Mucosa of stomach (tissue), 1 donor: Measurements from ENCODE around the gene ABCC8.

Experiments
- H3K27me3 ChIP-seq: one replicate; pipeline ENCODE4 v1.7.0; 2013; ENCODE audit warnings: mild to moderate bottlenecking, low read length; ENCODE audit not compliant: control insufficient read depth, insufficient read depth
- H3K36me3 ChIP-seq: one replicate; pipeline ENCODE4 v1.7.0; 2013; ENCODE audit warnings: low read length; ENCODE audit not compliant: control insufficient read depth, insufficient read depth
- H3K4me1 ChIP-seq: one replicate; pipeline ENCODE4 v1.7.0; 2013; ENCODE audit warnings: mild to moderate bottlenecking, low read length; ENCODE audit not compliant: control insufficient read depth, insufficient read depth
- H3K4me3 ChIP-seq: one replicate; pipeline ENCODE4 v1.7.0; 2013; ENCODE audit warnings: low read length
- H3K9ac ChIP-seq: one replicate; pipeline ENCODE4 v1.7.0; 2013; ENCODE audit warnings: mild to moderate bottlenecking, low read length, moderate library complexity
- H3K9me3 ChIP-seq: one replicate; pipeline ENCODE4 v1.7.0; 2013; ENCODE audit warnings: mild to moderate bottlenecking, low read length, moderate library complexity; ENCODE audit not compliant: control insufficient read depth
- donor health status: Pancreatic carcinoma.

ABCC8 gene

GRCh38 chr11:17415523-17416104 is 61.0 kb downstream of the ABCC8 start:
- Histone ChIP-seq H3K27me3 (peaks cover 8% of the 10 kb centered on the region), H3K9ac (no peak overlapping the region), H3K36me3 (no peaks in the 10 kb centered on the region)

GRCh38 chr11:17414992-17415391 is 61.7 kb downstream of the ABCC8 start:
- H3K4me3 ChIP-seq: no peak overlapping the region
- H3K9me3 ChIP-seq: no peaks in the 10 kb centered on the region
- H3K4me1 ChIP-seq: peaks cover 29% of the 10 kb centered on the region
- no peak overlapping the region for H3K9ac ChIP-seq
- H3K36me3 ChIP-seq: no peaks in the 10 kb centered on the region
- H3K27me3 ChIP-seq: peaks cover 1% of the 10 kb centered on the region

More at GRCh38 chr11:17415523-17416104, 61.0 kb downstream of the ABCC8 start:
- Histone ChIP-seq H3K9me3 (no peaks in the 10 kb centered on the region), H3K4me3 (no peak overlapping the region), H3K4me1 (peaks cover 29% of the 10 kb centered on the region)

- Histone ChIP-seq H3K4me3 (no peak overlapping the region), H3K4me1 (peaks cover 29% of the 10 kb centered on the region), H3K9ac (no peak overlapping the region), H3K9me3 (no peaks in the 10 kb centered on the region), H3K36me3 (no peaks in the 10 kb centered on the region), H3K27me3 (no peaks in the 10 kb centered on the region)
Observed at GRCh38 chr11:17414317-17414737, 62.3 kb downstream of the ABCC8 start.

GRCh38 chr11:17413414-17414316 is 63.0 kb downstream of the ABCC8 start:
- H3K36me3 ChIP-seq: no peaks in the 10 kb centered on the region
- H3K4me1 ChIP-seq: peaks cover 29% of the 10 kb centered on the region
- no peak overlapping the region for H3K4me3 ChIP-seq
- H3K9ac ChIP-seq: no peak overlapping the region
- H3K9me3 ChIP-seq: no peaks in the 10 kb centered on the region
- no peaks in the 10 kb centered on the region for H3K27me3 ChIP-seq

- H3K36me3 ChIP-seq: no peaks in the 10 kb centered on the region
- H3K4me3 ChIP-seq: no peak overlapping the region
- H3K9ac ChIP-seq: no peak overlapping the region
- H3K4me1 ChIP-seq: peaks cover 29% of the 10 kb centered on the region
- no peaks in the 10 kb centered on the region for H3K27me3 ChIP-seq
- H3K9me3 ChIP-seq: no peaks in the 10 kb centered on the region
Observed at GRCh38 chr11:17412488-17413180, 64.0 kb downstream of the ABCC8 start.

GRCh38 chr11:17411418-17411817 is 65.2 kb downstream of the ABCC8 start:
- Histone ChIP-seq H3K36me3 (no peaks in the 10 kb centered on the region), H3K9me3 (no peaks in the 10 kb centered on the region), H3K27me3 (no peaks in the 10 kb centered on the region), H3K4me1 (peaks cover 29% of the 10 kb centered on the region), H3K4me3 (no peak overlapping the region), H3K9ac (no peak overlapping the region)

DNA sequence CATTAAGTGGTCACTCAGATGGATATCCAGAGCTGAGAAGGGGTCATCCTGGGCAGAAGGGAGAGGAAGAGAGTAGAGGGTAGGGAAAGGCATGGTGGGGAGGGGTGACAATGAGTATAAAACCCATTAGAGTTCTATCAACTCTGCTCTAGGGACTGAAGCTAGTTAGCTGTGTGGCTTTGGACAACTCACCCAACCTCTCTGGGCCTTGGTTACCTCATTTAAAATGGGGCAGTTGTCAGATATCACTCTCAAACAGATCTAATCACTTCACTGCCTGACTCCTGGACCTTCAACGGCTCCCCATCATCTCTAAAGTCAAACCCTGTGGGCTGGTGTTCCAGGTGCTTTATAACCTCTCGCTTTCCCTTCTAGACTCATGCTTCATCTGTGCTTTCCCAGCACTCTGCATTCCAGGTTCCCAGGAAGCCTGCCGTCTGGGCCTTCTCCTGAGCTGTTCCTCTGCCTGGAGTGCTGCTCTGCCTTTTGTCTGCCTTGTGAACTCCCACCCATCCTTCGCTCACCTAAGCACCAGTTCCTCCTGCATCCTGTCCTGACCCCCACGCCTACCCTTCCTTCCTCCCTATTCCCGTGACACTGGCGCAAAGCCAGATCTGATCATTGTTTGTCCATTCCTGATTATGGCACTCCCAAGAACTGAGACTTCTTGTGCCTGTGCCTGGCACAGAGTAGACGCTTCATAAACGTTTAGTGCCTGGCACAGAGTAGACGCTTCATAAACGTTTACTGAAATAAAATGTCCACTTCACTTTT is 65.9 kb downstream of the ABCC8 start:
- Histone ChIP-seq H3K9ac (no peak overlapping the region), H3K27me3 (no peaks in the 10 kb centered on the region)

GRCh38 chr11:17408641-17409040 is 68.0 kb downstream of the ABCC8 start:
- Histone ChIP-seq H3K36me3 (no peaks in the 10 kb centered on the region), H3K4me3 (no peak overlapping the region), H3K4me1 (peaks cover 26% of the 10 kb centered on the region), H3K9ac (no peak overlapping the region), H3K9me3 (no peaks in the 10 kb centered on the region), H3K27me3 (no peaks in the 10 kb centered on the region)

More for the DNA sequence above, 65.9 kb downstream of the ABCC8 start:
- H3K4me3 ChIP-seq: no peak overlapping the region
- H3K4me1 ChIP-seq: peaks cover 34% of the 10 kb centered on the region
- no peaks in the 10 kb centered on the region for H3K9me3 ChIP-seq
- H3K36me3 ChIP-seq: no peaks in the 10 kb centered on the region

DNA sequence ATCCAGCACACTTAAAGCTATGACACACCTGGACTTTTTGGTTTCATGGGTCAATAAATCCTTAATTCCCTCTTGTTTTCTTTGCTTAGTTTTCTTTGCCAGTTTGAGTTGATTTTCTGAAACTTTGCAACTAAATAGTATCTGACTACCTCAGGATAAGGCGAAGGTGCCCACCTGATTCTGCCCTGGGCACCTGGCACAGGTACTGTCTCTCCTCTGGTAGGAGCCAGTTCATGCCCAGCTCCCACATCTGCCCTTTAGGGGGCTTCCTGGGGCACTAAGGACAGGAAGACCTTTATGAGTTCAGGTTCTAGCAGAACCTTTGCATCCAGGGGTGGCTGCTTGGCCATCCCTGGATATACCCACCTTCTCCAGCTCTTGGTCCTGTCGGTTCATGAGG is 68.6 kb downstream of the ABCC8 start:
- Histone ChIP-seq H3K9ac (no peak overlapping the region), H3K36me3 (no peaks in the 10 kb centered on the region)

DNA sequence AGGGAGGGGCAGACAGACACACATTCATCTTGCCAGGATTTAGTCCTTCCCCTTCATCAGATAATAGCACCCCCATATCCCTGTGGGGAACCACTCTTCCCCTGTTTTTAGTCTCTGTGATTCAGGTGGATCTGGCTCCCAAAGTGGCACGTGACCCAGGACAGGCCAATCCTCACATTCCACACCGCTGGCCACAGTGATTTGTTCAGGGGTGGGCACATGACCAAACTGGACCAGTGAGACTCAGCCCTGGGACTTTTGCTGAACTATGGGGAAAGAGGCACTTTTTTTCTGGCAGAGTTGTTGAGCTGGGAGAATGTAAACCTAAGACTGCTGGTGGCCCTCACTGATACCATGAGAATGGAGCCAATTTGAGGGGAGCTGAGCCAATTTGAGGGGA is 69.1 kb downstream of the ABCC8 start:
- Histone ChIP-seq H3K4me1 (peaks cover 18% of the 10 kb centered on the region), H3K9me3 (no peaks in the 10 kb centered on the region), H3K9ac (no peak overlapping the region), H3K4me3 (no peak overlapping the region), H3K36me3 (no peaks in the 10 kb centered on the region), H3K27me3 (no peaks in the 10 kb centered on the region)

More for the DNA sequence above, 68.6 kb downstream of the ABCC8 start:
- Histone ChIP-seq H3K27me3 (no peaks in the 10 kb centered on the region), H3K9me3 (no peaks in the 10 kb centered on the region), H3K4me3 (no peak overlapping the region), H3K4me1 (peaks cover 20% of the 10 kb centered on the region)

GRCh38 chr11:17406818-17407149 is 69.9 kb downstream of the ABCC8 start:
- Histone ChIP-seq H3K36me3 (no peaks in the 10 kb centered on the region), H3K9ac (no peak overlapping the region), H3K9me3 (no peaks in the 10 kb centered on the region)

More at GRCh38 chr11:17406818-17407149, 69.9 kb downstream of the ABCC8 start:
- Histone ChIP-seq H3K4me1 (peaks cover 18% of the 10 kb centered on the region), H3K4me3 (no peak overlapping the region), H3K27me3 (no peaks in the 10 kb centered on the region)
